ENCODE data around the gene PCBP3. TPM values are rescaled to one million over a fixed set of nuclear protein-coding genes. Genes with fewer than 3 reads are reported as not detected.

The PCBP3 gene
- total RNA-seq, 2 experiments from 2014 or later, result 1.3 to 2.2 TPM

DNA sequence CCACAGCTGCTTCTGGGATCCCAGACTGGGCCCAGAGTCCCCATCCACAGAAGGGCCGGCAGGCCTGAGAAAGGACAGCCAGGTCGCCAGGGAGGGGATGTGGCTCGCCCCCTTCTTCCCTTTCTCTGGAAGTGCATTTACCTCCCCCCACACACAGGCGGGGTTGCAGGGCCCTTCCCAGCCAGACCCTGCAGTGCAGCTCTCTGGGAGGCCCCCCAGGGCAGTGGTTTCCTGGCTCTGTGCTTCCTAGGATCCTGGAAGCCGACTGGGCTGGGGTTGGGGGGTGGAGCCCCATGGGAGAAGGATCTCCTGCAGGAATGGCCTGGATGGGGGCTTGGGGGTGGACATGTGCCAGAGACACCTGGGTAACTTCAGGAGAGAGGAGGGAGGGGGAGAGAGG is 333.9 kb downstream of the PCBP3 start:
- Mint-ChIP-seq H3K27me3 (peaks cover 33% of the 10 kb centered on the region), H3K27ac (no peak overlapping the region), H3K36me3 (no peaks in the 10 kb centered on the region), H3K9me3 (ENCODE audit: low read depth) (no peaks in the 10 kb centered on the region), H3K4me3 (no peak overlapping the region), H3K4me1 (peaks cover 12% of the 10 kb centered on the region)
- ATAC-seq (no peak), DNase-seq (no peak)
- CTCF ChIA-PET, result no interaction called here

DNA sequence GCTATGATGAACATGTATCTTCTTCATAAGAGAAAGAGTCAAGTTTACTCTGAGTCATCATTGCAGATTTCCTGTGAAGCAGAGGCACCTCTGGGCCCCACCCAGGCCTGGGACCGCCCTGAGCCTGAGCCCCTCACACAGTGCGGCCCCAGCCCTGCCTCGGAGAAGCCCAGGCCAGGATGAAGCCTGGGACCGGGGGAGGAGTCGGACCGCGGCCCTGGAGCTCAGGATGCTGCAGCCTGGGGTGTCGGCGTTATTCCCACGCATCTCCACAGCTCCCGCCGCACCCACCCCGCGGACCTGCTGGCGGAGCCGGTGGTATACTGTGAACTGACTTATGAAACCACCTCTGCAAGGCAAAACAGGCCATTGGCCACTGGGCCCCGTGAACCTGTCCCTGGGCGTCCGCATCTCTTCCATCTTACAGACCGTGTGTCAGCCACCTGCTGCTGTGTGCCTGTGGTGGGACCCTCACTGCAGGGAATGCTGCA is 335.7 kb downstream of the PCBP3 start:
- Mint-ChIP-seq H3K4me3 (no peak overlapping the region), H3K36me3 (no peaks in the 10 kb centered on the region), H3K4me1 (peaks cover 11% of the 10 kb centered on the region), H3K27me3 (peaks cover 29% of the 10 kb centered on the region), H3K9me3 (ENCODE audit: low read depth) (no peaks in the 10 kb centered on the region), H3K27ac (no peak overlapping the region)
- ATAC-seq, result no peak
- no peak for DNase-seq
- CTCF ChIA-PET, result interaction anchor here (1.1 kb wide), 1 partner anchor 165 kb away, joined by 3 read pairs; no protein-coding TSS in a partner anchor

DNA sequence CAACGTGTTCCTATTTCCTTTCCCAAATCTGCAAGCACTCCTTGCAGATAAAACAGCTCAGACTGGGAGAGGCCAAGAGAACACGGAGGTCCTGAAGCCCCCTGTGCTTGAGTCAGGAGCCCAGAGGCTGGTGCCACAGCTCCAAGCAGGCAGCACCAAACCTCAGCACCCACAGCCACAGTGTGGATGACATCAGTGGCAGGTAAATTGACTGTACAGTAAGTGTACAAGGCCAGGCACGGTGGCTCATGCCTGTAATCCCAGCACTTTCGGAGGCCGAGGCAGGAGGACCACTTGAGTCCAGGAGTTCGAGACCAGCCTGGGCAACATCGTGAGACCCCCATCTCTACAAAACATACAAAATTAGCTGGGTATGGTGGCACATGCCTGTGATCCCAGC is 336.1 kb downstream of the PCBP3 start:
- Mint-ChIP-seq H3K4me3 (no peak overlapping the region), H3K9me3 (ENCODE audit: low read depth) (no peaks in the 10 kb centered on the region), H3K36me3 (no peaks in the 10 kb centered on the region), H3K27me3 (peaks cover 27% of the 10 kb centered on the region), H3K27ac (no peak overlapping the region), H3K4me1 (peaks cover 10% of the 10 kb centered on the region)
- ATAC-seq, result no peak
- CTCF ChIA-PET, result interaction anchor here (1.1 kb wide), 1 partner anchor 164 kb away, joined by 3 read pairs; no protein-coding TSS in a partner anchor
- no peak for DNase-seq

DNA sequence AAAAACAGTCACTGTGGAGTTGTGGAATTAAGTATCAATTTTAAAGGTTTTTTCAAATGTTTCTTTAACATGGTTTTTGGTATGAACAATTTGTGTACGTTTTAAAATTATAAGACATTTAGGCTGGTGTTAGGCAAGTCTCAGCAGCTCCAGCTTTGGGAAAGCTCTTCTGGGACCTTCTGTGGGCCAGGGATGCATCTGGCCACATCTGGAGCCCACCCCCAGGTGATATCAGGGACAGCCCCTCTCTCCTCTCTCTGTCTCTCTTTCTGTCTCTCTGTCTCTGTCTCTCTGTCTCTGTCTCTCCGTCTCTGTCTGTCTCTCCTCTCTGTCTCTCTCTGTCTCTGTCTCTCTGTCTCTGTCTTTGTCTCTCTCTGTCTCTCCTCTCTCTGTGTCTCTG is 336.7 kb downstream of the PCBP3 start:
- Mint-ChIP-seq H3K4me1 (peaks cover 8% of the 10 kb centered on the region), H3K4me3 (no peak overlapping the region), H3K27ac (no peak overlapping the region), H3K27me3 (peaks cover 23% of the 10 kb centered on the region), H3K9me3 (ENCODE audit: low read depth) (no peaks in the 10 kb centered on the region), H3K36me3 (no peaks in the 10 kb centered on the region)
- CTCF ChIA-PET, result no interaction called here
- DNase-seq (no peak), ATAC-seq (no peak)

DNA sequence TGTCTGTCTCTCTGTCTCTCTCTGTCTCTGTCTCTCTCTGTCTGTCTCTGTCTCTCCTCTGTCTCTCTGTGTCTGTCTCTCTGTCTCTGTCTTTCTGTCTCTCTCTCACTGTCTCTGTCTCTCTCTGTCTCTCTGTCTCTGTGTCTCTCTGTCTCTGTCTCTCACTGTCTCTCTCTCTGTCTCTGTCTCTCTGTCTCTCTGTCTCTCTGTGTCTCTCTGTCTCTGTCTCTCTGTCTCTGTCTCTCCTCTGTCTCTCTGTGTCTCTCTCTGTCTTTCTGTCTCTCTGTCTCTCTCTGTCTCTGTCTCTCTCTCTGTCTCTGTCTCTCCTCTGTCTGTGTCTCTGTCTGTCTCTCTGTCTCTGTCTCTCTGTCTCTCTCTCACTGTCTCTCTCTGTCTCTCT is 337.2 kb downstream of the PCBP3 start:
- DNase-seq, result no peak
- Mint-ChIP-seq H3K4me1 (peaks cover 8% of the 10 kb centered on the region), H3K27ac (no peak overlapping the region), H3K4me3 (no peak overlapping the region), H3K27me3 (peaks cover 19% of the 10 kb centered on the region), H3K9me3 (ENCODE audit: low read depth) (no peaks in the 10 kb centered on the region), H3K36me3 (no peaks in the 10 kb centered on the region)
- ATAC-seq, result no peak
- CTCF ChIA-PET, result interaction anchor here (1.6 kb wide), 1 partner anchor 163 kb away, joined by 3 read pairs; no protein-coding TSS in a partner anchor

DNA sequence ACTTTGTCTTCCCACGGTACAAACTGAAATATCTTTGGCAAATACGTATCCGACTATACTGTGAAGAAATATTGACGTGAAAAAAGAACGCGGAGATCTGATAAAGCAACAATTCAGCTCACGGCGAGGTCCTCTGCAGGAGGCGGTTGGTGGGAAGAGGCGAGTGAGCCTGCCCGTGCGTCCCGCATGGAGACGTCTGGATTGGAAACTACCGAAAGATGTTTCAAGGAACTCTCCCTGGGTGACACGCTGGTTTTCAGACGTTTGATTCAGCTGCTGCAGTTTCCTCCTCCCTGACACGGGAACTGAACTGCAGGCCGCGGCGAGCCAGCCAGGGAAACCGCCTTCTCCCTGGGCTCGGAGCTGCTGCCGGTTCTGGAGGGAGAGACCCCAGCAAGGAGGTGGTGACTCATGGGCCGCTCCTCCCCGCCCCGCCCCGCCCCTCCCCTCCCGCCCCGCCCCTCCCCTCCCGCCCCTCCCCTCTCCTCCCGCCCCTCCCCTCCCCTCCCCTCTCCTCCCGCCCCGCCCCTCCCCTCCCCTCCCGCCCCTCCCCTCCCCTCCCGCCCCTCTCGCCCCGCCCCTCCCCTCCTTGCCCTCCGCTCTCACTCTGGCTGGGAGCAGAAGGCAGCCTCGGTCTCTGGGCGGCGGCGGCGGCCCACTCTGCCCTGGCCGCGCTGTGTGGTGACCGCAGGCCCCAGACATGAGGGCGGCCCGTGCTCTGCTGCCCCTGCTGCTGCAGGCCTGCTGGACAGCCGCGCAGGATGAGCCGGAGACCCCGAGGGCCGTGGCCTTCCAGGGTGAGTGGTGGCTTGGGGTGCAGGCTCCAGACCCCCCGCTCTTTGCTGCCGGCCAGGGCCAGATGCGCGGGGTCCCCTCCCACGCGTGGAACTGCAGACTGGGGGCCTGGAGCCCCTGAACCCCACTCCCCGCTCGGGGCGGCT is 337.9 kb downstream of the PCBP3 start, which contains the start of gene COL6A1:
COL6A1 (plus strand) TSS at position 620 of the 941 bp plus-strand sequence; CDS start at position 701, 81 bp downstream.
- CTCF ChIA-PET, result interaction anchor here (1.6 kb wide), 1 partner anchor 162 kb away, joined by 3 read pairs; no protein-coding TSS in a partner anchor
- H3K4me3 Mint-ChIP-seq, result no peak within 1 kb of the TSS
- H3K27me3 Mint-ChIP-seq, result peaks cover 12% of the 10 kb centered on the region
- H3K9me3 Mint-ChIP-seq (ENCODE audit: low read depth), result no peaks in the 10 kb centered on the region
- H3K27ac Mint-ChIP-seq, result no peak within 1 kb of the TSS
- H3K36me3 Mint-ChIP-seq, result no peaks in the 10 kb centered on the region
- ATAC-seq (peak; percentile 59), DNase-seq (peak; percentile 58)
- peaks cover 8% of the 10 kb centered on the region for H3K4me1 Mint-ChIP-seq

DNA sequence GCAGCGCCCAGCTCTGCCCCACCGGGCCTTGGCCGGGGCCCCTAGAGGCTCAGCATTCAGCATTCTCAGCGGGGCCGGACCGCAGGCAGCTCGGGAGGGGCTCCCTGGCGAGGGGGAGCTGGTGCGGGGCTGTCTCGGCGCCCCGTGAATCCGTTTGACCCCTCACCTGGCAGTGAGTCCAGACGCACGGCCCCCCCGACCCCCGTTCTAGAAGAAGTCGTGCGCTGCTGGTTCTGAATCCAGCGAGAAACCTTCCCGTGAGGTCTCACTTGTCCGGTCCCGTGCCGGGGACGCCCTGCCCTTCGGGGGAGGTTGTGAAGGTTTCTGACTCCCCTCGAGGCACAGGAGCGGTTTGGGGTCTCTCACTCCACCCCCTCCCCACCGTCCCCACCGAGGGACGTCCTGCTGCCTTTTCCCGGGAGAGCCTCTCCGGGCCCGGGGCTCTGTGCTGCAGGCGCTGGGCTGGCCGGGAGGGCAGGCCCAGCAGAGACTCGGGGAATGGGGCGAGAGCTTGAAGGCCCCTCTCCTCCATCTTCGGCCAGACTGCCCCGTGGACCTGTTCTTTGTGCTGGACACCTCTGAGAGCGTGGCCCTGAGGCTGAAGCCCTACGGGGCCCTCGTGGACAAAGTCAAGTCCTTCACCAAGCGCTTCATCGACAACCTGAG is 338.7 kb downstream of the PCBP3 start:
- ATAC-seq (peak; percentile 42), DNase-seq (no peak)
- no peaks in the 10 kb centered on the region for H3K36me3 Mint-ChIP-seq
- H3K4me1 Mint-ChIP-seq, result peaks cover 8% of the 10 kb centered on the region
- peaks cover 12% of the 10 kb centered on the region for H3K27me3 Mint-ChIP-seq
- CTCF ChIA-PET, result interaction anchor here (1.6 kb wide), 2 partner anchors 9 to 161 kb away, joined by 3 to 4 read pairs; no protein-coding TSS in a partner anchor
- no peak overlapping the region for H3K27ac Mint-ChIP-seq
- no peak overlapping the region for H3K4me3 Mint-ChIP-seq
- H3K9me3 Mint-ChIP-seq (ENCODE audit: low read depth), result no peaks in the 10 kb centered on the region

DNA sequence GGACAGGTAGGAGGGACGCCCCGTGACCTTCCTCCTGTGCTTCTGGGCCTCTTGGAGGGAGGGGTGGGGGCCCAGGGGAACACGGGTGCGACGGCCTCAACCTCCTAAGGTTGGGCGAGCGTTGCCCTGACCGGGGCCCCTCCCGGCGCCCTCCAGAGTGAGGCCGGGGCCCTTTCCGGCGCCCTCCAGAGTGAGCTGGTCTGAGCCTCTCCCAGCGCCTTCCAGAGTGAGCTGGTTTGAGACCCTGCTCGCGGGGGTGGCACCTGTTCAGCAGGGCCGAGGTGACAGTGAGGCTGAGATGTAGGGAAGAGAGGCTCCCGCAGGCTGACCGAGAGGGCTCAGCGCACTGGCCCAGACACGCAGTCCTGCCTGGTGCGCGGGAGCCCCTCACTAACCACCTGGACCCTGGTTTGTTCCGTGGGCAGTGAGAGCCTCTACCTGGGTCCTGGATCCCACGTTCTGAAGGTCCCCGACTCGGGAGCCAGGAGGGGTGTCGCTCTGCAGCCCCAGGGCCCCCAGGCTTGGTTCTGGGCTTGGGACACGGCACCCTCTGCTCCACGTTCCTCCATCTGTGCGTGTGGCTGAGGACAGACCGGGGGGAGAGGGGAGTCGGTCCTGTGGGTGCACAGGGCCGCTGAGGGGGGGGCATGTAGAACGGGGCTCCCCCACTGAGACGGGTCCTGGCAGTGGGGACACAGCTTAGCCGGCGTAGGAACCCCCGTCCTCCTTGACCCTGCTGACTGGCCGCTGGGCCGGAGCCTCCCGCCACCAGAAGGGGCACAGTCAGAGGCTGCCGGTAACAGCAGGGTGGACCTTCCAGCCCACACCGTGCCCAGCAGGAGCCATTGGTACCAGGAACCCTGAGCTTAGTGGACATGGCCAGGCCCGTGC is 339.5 kb downstream of the PCBP3 start:
- no peak overlapping the region for H3K4me3 Mint-ChIP-seq
- H3K27me3 Mint-ChIP-seq, result peaks cover 12% of the 10 kb centered on the region
- H3K36me3 Mint-ChIP-seq, result no peaks in the 10 kb centered on the region
- CTCF ChIA-PET, result interaction anchor here (1.6 kb wide), 1 partner anchor 10 kb away, joined by 4 read pairs; no protein-coding TSS in a partner anchor
- H3K4me1 Mint-ChIP-seq, result peaks cover 8% of the 10 kb centered on the region
- H3K9me3 Mint-ChIP-seq (ENCODE audit: low read depth), result no peaks in the 10 kb centered on the region
- H3K27ac Mint-ChIP-seq, result no peak overlapping the region
- DNase-seq (no peak), ATAC-seq (no peak)

DNA sequence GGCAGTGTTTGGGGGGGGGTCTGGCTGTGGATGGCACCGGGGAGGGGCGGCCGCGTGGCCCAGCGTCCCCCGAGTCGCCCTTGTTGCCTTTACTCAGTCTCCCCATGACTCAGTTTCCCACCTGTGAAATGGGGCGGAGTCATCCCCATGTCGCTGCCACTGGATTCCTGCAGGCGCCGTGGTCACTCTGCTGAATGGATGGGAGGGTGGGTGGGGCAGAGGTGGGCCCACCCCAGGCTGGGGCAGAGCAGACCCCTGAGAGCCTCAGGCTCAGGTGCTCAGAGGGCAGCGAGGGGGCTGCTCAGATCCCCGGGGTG is 340.1 kb downstream of the PCBP3 start:
- Mint-ChIP-seq H3K9me3 (ENCODE audit: low read depth) (no peaks in the 10 kb centered on the region), H3K36me3 (no peaks in the 10 kb centered on the region), H3K4me3 (no peak overlapping the region), H3K27ac (no peak overlapping the region), H3K27me3 (peaks cover 10% of the 10 kb centered on the region), H3K4me1 (peaks cover 5% of the 10 kb centered on the region)
- CTCF ChIA-PET, result interaction anchor here (1.6 kb wide), 1 partner anchor 10 kb away, joined by 4 read pairs; no protein-coding TSS in a partner anchor
- DNase-seq, result no peak
- no peak for ATAC-seq

DNA sequence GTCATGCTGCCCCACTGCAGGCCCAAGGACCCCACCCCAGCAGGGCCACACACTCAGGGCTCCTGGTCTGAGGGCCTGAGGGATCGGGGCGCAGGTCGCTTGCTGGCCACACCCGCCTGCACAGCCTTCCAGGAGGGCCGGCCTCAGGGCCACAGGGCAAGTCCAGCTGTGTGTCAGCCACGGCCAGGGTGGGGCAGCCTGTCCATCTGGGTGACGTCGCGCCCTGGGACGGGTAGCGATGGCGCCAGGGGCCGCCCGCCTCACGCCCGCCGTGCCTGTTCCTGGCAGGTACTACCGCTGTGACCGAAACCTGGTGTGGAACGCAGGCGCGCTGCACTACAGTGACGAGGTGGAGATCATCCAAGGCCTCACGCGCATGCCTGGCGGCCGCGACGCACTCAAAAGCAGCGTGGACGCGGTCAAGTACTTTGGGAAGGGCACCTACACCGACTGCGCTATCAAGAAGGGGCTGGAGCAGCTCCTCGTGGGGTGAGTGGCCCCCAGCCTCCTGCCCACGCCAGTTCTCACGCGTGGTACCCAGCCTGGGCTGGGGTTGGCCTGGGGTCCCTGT is 340.5 kb downstream of the PCBP3 start:
- Mint-ChIP-seq H3K4me1 (peaks cover 4% of the 10 kb centered on the region), H3K27ac (no peak overlapping the region), H3K4me3 (no peak overlapping the region), H3K36me3 (no peaks in the 10 kb centered on the region), H3K27me3 (peaks cover 10% of the 10 kb centered on the region), H3K9me3 (ENCODE audit: low read depth) (no peaks in the 10 kb centered on the region)
- DNase-seq (no peak), ATAC-seq (no peak)
- CTCF ChIA-PET, result interaction anchor here (1.6 kb wide), 1 partner anchor 11 kb away, joined by 4 read pairs; no protein-coding TSS in a partner anchor

DNA sequence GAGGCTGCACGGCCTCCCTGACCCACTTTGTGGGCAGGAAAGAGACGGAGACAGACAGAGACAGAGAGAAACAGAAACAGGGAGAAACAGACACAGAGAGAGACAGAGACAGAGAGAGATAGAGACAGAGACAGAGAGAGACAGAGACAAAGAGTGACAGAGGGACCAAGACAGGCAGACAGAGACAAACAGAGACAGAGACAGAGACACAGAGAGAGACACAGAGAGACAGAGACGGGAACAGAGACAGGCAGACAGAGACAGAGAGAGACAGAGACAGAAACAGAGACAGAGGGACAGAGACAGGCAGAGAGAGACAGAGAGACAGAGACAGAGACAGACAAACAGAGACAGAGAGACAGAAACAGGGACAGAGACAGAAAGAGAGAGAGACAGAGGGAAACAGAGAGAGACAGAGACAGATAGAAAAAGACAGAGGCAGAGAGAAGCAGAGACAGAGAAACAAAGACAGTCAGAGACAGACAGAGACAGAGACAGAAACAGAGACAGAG is 341.1 kb downstream of the PCBP3 start:
- H3K27ac Mint-ChIP-seq, result no peak overlapping the region
- H3K27me3 Mint-ChIP-seq, result peaks cover 7% of the 10 kb centered on the region
- ATAC-seq, result no peak
- no peaks in the 10 kb centered on the region for H3K9me3 Mint-ChIP-seq (ENCODE audit: low read depth)
- CTCF ChIA-PET, result no interaction called here
- no peaks in the 10 kb centered on the region for H3K36me3 Mint-ChIP-seq
- no peak for DNase-seq
- no peak overlapping the region for H3K4me3 Mint-ChIP-seq
- H3K4me1 Mint-ChIP-seq, result peaks cover 1% of the 10 kb centered on the region

DNA sequence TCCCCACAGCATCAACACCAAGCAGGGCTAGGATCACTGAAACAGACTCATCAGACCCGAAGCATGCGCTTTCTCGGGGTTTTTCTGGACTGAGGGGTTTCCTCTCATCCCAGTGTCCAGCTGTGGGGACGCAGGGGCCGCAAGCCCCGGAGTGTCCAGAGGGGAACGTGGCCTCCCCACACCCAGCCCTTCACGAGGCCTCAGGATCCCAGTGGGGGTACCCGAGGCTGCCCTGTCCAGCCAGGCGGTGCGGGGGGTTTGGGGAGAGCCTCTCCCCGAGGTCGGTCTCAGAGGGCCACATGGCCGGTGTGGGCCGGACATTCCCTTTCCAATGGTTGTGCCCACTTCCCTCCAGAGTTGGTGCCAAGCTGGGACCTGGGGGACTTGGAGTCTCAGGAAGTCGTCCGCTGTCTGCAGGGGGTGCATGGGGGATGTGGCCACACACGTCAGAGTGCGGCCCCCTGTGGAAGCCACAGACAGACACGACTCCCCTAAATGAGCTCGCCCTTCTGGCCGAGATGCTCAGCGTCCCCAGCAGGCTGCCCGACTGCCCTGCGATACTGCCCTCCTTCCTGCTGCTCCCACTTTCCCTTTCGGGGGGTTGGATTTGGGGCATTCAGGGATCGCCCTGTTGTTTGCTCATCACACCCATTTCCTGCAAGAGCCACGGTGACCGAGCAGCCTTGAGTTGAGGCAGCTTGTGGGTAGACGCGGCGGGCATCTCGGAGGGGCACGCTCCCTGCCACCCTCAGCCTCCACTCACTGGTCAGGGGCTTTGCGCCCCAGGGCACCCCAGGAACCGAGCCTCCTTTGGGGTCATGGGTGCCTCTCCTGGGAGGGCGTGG is 342.2 kb downstream of the PCBP3 start:
- Mint-ChIP-seq H3K27me3 (peaks cover 6% of the 10 kb centered on the region), H3K27ac (no peak overlapping the region), H3K9me3 (ENCODE audit: low read depth) (no peaks in the 10 kb centered on the region), H3K36me3 (no peaks in the 10 kb centered on the region), H3K4me1 (peaks cover 1% of the 10 kb centered on the region), H3K4me3 (no peak overlapping the region)
- DNase-seq, result no peak
- ATAC-seq, result no peak
- CTCF ChIA-PET, result no interaction called here
